ENCODE data around the gene STAU1. TPM values are rescaled to one million over a fixed set of nuclear protein-coding genes. Genes with fewer than 3 reads are reported as not detected.

The STAU1 gene
- total RNA-seq, 1 donor from 2014 or later, result 39.3 TPM

GRCh38 chr20:49231471-49231870, 43.3 kb upstream of the STAU1 start:
- Mint-ChIP-seq H3K36me3 (ENCODE audit: low read depth) (peaks cover 82% of the 10 kb centered on the region), H3K9me3 (no peaks in the 10 kb centered on the region), H3K27ac (peak overlapping the region; percentile 86), H3K4me3 (no peak overlapping the region), H3K4me1 (peaks cover 15% of the 10 kb centered on the region), H3K27me3 (no peaks in the 10 kb centered on the region)
- CTCF ChIA-PET, result no interaction called here
- intact Hi-C loops (cut with micrococcal nuclease), result loop anchor here (5.0 kb wide), 1 partner anchor 46 kb away; the partner anchor contains the start of gene ZNFX1
- DNase-seq (no peak), ATAC-seq (ENCODE audit: low read depth) (no peak)
- POLR2A ChIA-PET, result interaction anchor here (1.3 kb wide), 2 partner anchors 9 to 49 kb away, joined by 3 read pairs; no protein-coding TSS in a partner anchor
- TF ChIP-seq CTCF (IDR thresholded peaks at IDR 0.05), result no peak

DNA sequence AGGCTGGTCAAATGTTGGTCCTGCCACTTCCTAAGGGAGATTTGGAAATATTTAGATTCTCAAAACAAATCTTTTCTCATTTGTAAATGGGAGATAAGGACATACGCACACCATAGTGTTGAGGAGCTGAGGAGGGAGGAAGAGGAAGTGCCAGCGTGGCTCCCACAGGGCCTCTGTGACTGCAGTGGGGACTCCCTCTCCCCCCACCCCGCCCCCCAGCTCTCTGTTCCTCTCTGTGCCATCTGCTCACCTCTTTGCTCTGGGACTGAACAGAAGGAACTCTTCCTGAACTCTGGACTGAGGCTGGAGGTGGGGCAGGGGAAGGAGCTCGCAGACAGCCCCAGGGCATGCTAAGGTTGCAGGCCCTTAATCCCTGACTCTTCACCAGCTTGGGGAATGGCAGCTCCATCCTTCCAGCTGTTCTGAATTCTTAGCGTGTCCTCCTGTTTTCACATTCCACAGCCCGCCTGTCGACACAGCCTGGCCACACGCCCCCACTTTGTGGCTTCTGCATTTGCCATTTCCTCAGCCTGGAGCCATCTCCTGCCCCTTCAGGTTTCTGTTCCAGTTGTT, 42.5 kb upstream of the STAU1 start:
- intact Hi-C loops (cut with micrococcal nuclease), result loop anchor here (1.0 to 5.0 kb wide), 2 partner anchors 11 to 47 kb away; partner anchors contain the start of genes DDX27 and ZNFX1
- ATAC-seq (ENCODE audit: low read depth) (peak; percentile 99), DNase-seq (no peak)
- H3K4me1 Mint-ChIP-seq, result peaks cover 15% of the 10 kb centered on the region
- CTCF ChIA-PET, result interaction anchor here (0.9 kb wide), 2 partner anchors 14 to 98 kb away, joined by 4 read pairs; no protein-coding TSS in a partner anchor
- TF ChIP-seq CTCF (IDR thresholded peaks at IDR 0.05), result no peak
- POLR2A ChIA-PET, result interaction anchor here (0.6 to 1.3 kb wide), 8 partner anchors 10 to 184 kb away, joined by 3 to 13 read pairs (median 4); partner anchors contain the start of gene DDX27
- H3K27ac Mint-ChIP-seq, result peak overlapping the region; percentile 86
- H3K4me3 Mint-ChIP-seq, result peak overlapping the region; percentile 41
- H3K36me3 Mint-ChIP-seq (ENCODE audit: low read depth), result peaks cover 84% of the 10 kb centered on the region
- no peaks in the 10 kb centered on the region for H3K9me3 Mint-ChIP-seq
- H3K27me3 Mint-ChIP-seq, result no peaks in the 10 kb centered on the region

DNA sequence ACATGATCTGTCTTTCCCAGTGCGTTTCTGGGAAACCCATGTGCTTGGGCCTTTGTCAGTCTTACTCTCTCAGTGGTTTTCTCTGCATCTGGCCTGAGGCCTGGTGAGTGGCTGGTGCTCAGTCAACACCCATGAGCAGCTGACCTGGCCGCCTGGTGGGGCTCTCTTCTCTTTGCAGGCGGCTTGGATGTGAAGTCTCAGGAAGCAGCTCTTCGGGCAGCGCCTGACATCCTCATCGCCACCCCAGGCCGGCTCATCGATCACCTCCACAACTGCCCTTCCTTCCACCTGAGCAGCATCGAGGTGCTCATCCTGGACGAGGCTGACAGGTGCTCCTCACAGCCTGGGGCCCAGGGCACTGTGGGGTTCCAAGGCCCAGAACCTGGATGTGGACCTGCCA, 41.9 kb upstream of the STAU1 start:
- H3K4me3 Mint-ChIP-seq, result no peak overlapping the region
- H3K27ac Mint-ChIP-seq, result peak overlapping the region; percentile 86
- POLR2A ChIA-PET, result interaction anchor here (0.6 to 1.3 kb wide), 7 partner anchors 10 to 495 kb away, joined by 3 to 13 read pairs (median 5); partner anchors contain the start of gene DDX27
- no peak for TF ChIP-seq CTCF (IDR thresholded peaks at IDR 0.05)
- no peaks in the 10 kb centered on the region for H3K27me3 Mint-ChIP-seq
- intact Hi-C loops (cut with micrococcal nuclease), result loop anchor here (1.0 to 5.0 kb wide), 2 partner anchors 11 to 47 kb away; partner anchors contain the start of genes DDX27 and ZNFX1
- no peak for ATAC-seq (ENCODE audit: low read depth)
- H3K36me3 Mint-ChIP-seq (ENCODE audit: low read depth), result peaks cover 85% of the 10 kb centered on the region
- peaks cover 15% of the 10 kb centered on the region for H3K4me1 Mint-ChIP-seq
- no peaks in the 10 kb centered on the region for H3K9me3 Mint-ChIP-seq
- CTCF ChIA-PET, result interaction anchor here (0.9 kb wide), 2 partner anchors 15 to 97 kb away, joined by 4 read pairs; no protein-coding TSS in a partner anchor
- DNase-seq, result no peak

GRCh38 chr20:49229381-49229780, 41.2 kb upstream of the STAU1 start:
- no peak for TF ChIP-seq CTCF (IDR thresholded peaks at IDR 0.05)
- ChIA-PET POLR2A (interaction anchor here (0.6 to 1.1 kb wide), 7 partner anchors 10 to 496 kb away, joined by 3 to 9 read pairs (median 4); partner anchors contain the start of gene DDX27), CTCF (interaction anchor here (0.9 kb wide), 1 partner anchor 16 kb away, joined by 4 read pairs; no protein-coding TSS in a partner anchor)
- no peaks in the 10 kb centered on the region for H3K27me3 Mint-ChIP-seq
- H3K9me3 Mint-ChIP-seq, result no peaks in the 10 kb centered on the region
- H3K36me3 Mint-ChIP-seq (ENCODE audit: low read depth), result peaks cover 84% of the 10 kb centered on the region
- no peak overlapping the region for H3K4me3 Mint-ChIP-seq
- no peak overlapping the region for H3K27ac Mint-ChIP-seq
- intact Hi-C loops (cut with micrococcal nuclease), result no loop called here
- no peak for DNase-seq
- peaks cover 15% of the 10 kb centered on the region for H3K4me1 Mint-ChIP-seq
- ATAC-seq (ENCODE audit: low read depth), result no peak

DNA sequence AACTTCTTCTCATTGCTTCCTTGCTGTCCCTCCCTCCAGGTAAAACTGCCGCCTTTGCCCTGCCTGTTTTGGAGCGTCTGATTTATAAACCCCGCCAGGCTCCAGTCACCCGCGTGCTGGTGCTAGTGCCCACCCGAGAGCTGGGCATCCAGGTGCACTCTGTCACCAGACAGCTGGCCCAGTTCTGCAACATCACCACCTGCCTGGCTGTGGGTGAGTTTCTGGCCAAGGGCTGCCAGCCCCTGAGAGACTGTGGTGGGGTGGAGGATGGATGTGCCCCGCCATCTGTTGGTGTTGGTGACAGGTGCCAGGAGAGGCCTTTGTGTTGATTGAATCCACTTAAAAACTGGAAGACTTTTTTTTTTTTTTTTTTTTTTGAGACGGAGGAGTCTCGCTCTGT, 40.5 kb upstream of the STAU1 start:
- peaks cover 82% of the 10 kb centered on the region for H3K36me3 Mint-ChIP-seq (ENCODE audit: low read depth)
- no peak overlapping the region for H3K27ac Mint-ChIP-seq

More for the DNA sequence above, 40.5 kb upstream of the STAU1 start:
- ChIA-PET POLR2A (interaction anchor here (0.9 kb wide), 1 partner anchor 10 kb away, joined by 4 read pairs; the partner anchor contains the start of gene DDX27), CTCF (no interaction called here)
- no peak for DNase-seq
- Mint-ChIP-seq H3K4me3 (no peak overlapping the region), H3K9me3 (no peaks in the 10 kb centered on the region), H3K27me3 (no peaks in the 10 kb centered on the region), H3K4me1 (peaks cover 15% of the 10 kb centered on the region)
- intact Hi-C loops (cut with micrococcal nuclease), result no loop called here
- ATAC-seq (ENCODE audit: low read depth), result no peak
- TF ChIP-seq CTCF (IDR thresholded peaks at IDR 0.05), result no peak
